Testis (tissue), 3 donors: Measurements from ENCODE around the gene POMGNT1. TPM values are rescaled to one million over a fixed set of nuclear protein-coding genes. Genes with fewer than 3 reads are reported as not detected.

ENCODE experiments used
- DNase-seq: peaks from one replicate; pipeline ENCODE4 v3.0.0-alpha.2; 2019
- H3K27ac ChIP-seq, 2 donors: fragments of 200-600 bp; sonication (generic); one replicate each; pipeline ENCODE4 v1.5.1; 2019
- H3K27me3 ChIP-seq: fragments of 200-600 bp; sonication (generic); one replicate; pipeline ENCODE4 v1.5.1; 2019
- H3K36me3 ChIP-seq: fragments of 200-600 bp; sonication (generic); one replicate; pipeline ENCODE4 v1.5.1; 2017; ENCODE audit warnings: low read depth; ENCODE audit errors: missing control alignments
- H3K4me1 ChIP-seq: fragments of 200-600 bp; sonication (generic); one replicate; pipeline ENCODE4 v1.5.1; 2019
- H3K4me3 ChIP-seq, 2 donors: fragments of 200-600 bp; sonication (generic); one replicate each; pipeline ENCODE4 v1.5.1; 2017 to 2019
- H3K9me3 ChIP-seq: fragments of 200-600 bp; sonication (generic); one replicate; pipeline ENCODE4 v1.5.1; 2017
- CTCF ChIP-seq, 3 experiments: fragments of 450-650 bp in 2 of 3; fragments of 200-600 bp in 1 of 3; sonication (generic) in 1 of 3; IDR thresholded peaks; one replicate each; pipeline ENCODE4 v1.5.1; 2016 to 2019; ENCODE audit warnings: antibody characterized with exemption in 3 of 3, mild to moderate bottlenecking in 2 of 3, moderate library complexity in 1 of 3
- POLR2A ChIP-seq: fragments of 450-650 bp; IDR thresholded peaks from one replicate; pipeline ENCODE4 v1.6.1; 2017; ENCODE audit warnings: antibody characterized with exemption, mild to moderate bottlenecking, moderate library complexity
- WGBS, 2 donors: methylation state at CpG; one replicate each; pipeline ENCODE4 v1.1.5; 2018; 5-methylcytosine and 5-hydroxymethylcytosine counted together
- intact Hi-C: fragments of 100-400 bp; cut with DNase I; formaldehyde crosslinking; loops from one replicate; pipeline ENCODE4 v1.15.1; 2023; ENCODE audit warnings: low total_unique reads
- polyA plus RNA-seq: library from polyadenylated mRNA; stranded (reverse); fragments of 350-450 nt; fragmentation: Illumina TruSeq; extraction: RNeasy Lipid Tissue Mini Kit (QIAGEN cat#74804); gene quantifications from one replicate; pipeline ENCODE4 v1.2.3, GENCODE V29; 2014; ENCODE audit warnings: low read depth, low replicate concordance; ENCODE audit not compliant: insufficient read depth
- small RNA-seq, 2 donors: library from RNA; depleted of rRNA; stranded (forward); fragments of <200 nt; gene quantifications; one replicate each; pipeline ENCODE3, GENCODE V24; 2016
- total RNA-seq, 2 donors: library from RNA; depleted of rRNA; stranded (reverse); fragments of >200 nt; gene quantifications; one replicate each; pipeline ENCODE4 v1.2.3, GENCODE V29; 2016

The POMGNT1 gene
- total and polyA plus RNA-seq, 3 donors from 2014 or later = 84.9 to 133 (median 112) TPM

DNA sequence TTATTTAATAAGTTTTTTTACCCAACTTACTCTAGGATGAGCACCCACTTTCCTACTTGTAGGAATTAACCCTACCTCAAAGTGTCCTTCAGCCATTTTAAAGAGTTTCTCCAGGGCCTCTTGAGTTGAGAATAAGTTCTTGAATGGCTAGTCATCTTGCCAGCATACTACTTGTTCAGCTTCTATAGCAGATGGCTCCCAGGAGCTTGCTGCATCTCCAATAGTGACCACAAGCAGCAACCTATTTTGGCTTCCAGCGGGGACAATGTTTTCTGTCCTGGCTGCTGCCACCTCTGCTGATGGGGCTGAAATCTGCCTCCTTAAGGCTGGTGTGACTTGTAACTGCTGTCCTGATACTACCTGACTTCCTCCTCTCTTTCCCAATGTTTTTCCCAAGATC is 45.0 kb downstream of the POMGNT1 start:
- Histone ChIP-seq H3K4me1 (no peaks in the 10 kb centered on the region), H3K27me3 (no peaks in the 10 kb centered on the region), H3K4me3 (no peak overlapping the region), H3K9me3 (no peaks in the 10 kb centered on the region), H3K27ac (no peak overlapping the region), H3K36me3 (no peaks in the 10 kb centered on the region)
- WGBS, 2 donors = 94 to 100% methylated on average over 1 of the region's 1 CpG
- no peak for TF ChIP-seq POLR2A
- TF ChIP-seq CTCF (IDR thresholded peaks at IDR 0.05) = no peak
- intact Hi-C loops = no loop called here
- DNase-seq = no peak

- no peaks in the 10 kb centered on the region for H3K4me1 ChIP-seq
- no peak overlapping the region for H3K27ac ChIP-seq
- no peaks in the 10 kb centered on the region for H3K36me3 ChIP-seq
- DNase-seq = no peak
- TF ChIP-seq CTCF (IDR thresholded peaks at IDR 0.05) = no peak
- no peak for TF ChIP-seq POLR2A
- H3K27me3 ChIP-seq = no peaks in the 10 kb centered on the region
- intact Hi-C loops = no loop called here
- H3K4me3 ChIP-seq = no peak overlapping the region
- H3K9me3 ChIP-seq = no peaks in the 10 kb centered on the region
- 90 to 96% methylated on average over 3 of the region's 3 CpGs for WGBS, 2 donors
These were observed 46.2 kb downstream of the POMGNT1 start for GRCh38 chr1:46152016-46152415.

DNA sequence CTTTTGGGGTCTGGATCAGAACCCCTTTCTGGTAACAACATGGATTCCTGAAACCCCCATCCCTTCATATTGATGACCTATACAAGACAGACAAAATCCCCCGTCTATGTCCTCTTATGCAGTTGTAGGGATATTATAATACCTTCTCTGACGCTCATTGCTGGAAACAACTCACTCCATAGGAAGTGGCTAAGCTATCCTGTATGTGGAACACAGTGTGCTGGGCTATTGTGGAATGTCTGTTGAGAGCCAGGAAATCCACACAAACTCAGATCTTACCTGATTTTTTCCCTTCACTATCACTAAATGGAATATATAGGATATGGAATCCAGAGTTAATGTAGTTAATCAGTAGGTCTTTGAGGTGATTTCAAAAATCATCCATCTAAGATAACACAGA is 48.1 kb downstream of the POMGNT1 start:
- intact Hi-C loops = no loop called here
- no peak overlapping the region for H3K4me3 ChIP-seq
- 67% methylated on average over 2 of the region's 2 CpGs for WGBS, 2 donors
- H3K4me1 ChIP-seq = no peaks in the 10 kb centered on the region
- TF ChIP-seq POLR2A (no peak), CTCF (IDR thresholded peaks at IDR 0.05) (no peak)
- no peak overlapping the region for H3K27ac ChIP-seq
- no peaks in the 10 kb centered on the region for H3K9me3 ChIP-seq
- no peaks in the 10 kb centered on the region for H3K36me3 ChIP-seq
- no peak for DNase-seq
- no peaks in the 10 kb centered on the region for H3K27me3 ChIP-seq

DNA sequence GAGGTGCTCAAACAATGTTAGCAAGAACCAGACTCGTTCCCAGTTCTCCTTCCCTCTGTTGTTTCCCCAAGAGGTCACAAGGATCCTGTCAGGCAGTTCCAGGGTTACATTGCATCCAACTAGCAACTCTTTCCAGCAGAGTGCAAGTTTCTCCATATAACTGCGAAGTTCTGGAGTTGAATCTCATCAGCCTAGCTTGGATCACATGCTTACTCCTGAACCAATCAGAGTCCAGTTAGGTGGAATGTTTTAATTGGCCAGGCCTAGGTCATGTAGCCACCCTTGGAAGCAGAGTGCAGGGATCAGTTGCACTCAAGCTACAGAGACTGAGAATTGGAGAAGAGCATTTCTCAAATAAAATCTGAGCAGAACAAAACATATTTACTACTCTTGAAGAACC is 49.9 kb downstream of the POMGNT1 start:
- no peak for TF ChIP-seq POLR2A
- no peak for TF ChIP-seq CTCF (IDR thresholded peaks at IDR 0.05)
- H3K36me3 ChIP-seq = no peaks in the 10 kb centered on the region
- WGBS, 2 donors = 63 to 67% methylated on average over 2 of the region's 2 CpGs

More for the DNA sequence above, 49.9 kb downstream of the POMGNT1 start:
- no peak for DNase-seq
- no peak overlapping the region for H3K27ac ChIP-seq
- H3K4me1 ChIP-seq = no peaks in the 10 kb centered on the region
- no peaks in the 10 kb centered on the region for H3K9me3 ChIP-seq
- no peak overlapping the region for H3K4me3 ChIP-seq
- H3K27me3 ChIP-seq = no peaks in the 10 kb centered on the region
- intact Hi-C loops = no loop called here

Small RNA genes within 50 kb of the gene (small RNA-seq; reads per million reads assigned to genes)
- gene AL672043.1 = 0 reads per million in 2 donors

Other genes with a start within 250 kb of the POMGNT1 start
- 10 to 100 TPM; 40.8 to 46.1 TPM for gene PIK3R3, start 65.8 kb downstream of the POMGNT1 start, total RNA-seq
- gene PIK3R3, start 65.8 kb downstream of the POMGNT1 start, polyA plus RNA-seq = 56.8 TPM
- 10 to 100 TPM; 14.6 to 34.7 TPM for gene TSPAN1, start 23.3 kb downstream of the POMGNT1 start, total RNA-seq
- 55.0 TPM for gene TSPAN1, start 23.3 kb downstream of the POMGNT1 start, polyA plus RNA-seq
- gene P3R3URF, start 21.9 kb downstream of the POMGNT1 start, total RNA-seq = 10 to 100 TPM; 35.0 to 69.1 TPM
- gene P3R3URF, start 21.9 kb downstream of the POMGNT1 start, polyA plus RNA-seq = 123 TPM
- 10 to 100 TPM in 1 of 2 donors, 1 to 10 TPM in 1; 7.1 to 15.6 TPM for gene LURAP1, start 4.9 kb upstream of the POMGNT1 start, total RNA-seq
- 22.3 TPM for gene LURAP1, start 4.9 kb upstream of the POMGNT1 start, polyA plus RNA-seq
- 10 to 100 TPM; 24.5 to 31.4 TPM for gene RAD54L, start 49.3 kb upstream of the POMGNT1 start, total RNA-seq
- gene RAD54L, start 49.3 kb upstream of the POMGNT1 start, polyA plus RNA-seq = 17.9 TPM
- gene LRRC41, start 105.2 kb upstream of the POMGNT1 start, total RNA-seq = 100 to 1,000 TPM; 123 to 136 TPM
- 86.4 TPM for gene LRRC41, start 105.2 kb upstream of the POMGNT1 start, polyA plus RNA-seq
- 100 to 1,000 TPM; 183 to 259 TPM for gene UQCRH, start 105.3 kb upstream of the POMGNT1 start, total RNA-seq
- 165 TPM for gene UQCRH, start 105.3 kb upstream of the POMGNT1 start, polyA plus RNA-seq
- 100 to 1,000 TPM in 1 of 2 donors, 10 to 100 TPM in 1; 47.4 to 130 TPM for gene NSUN4, start 142.4 kb upstream of the POMGNT1 start, total RNA-seq
- 94.3 TPM for gene NSUN4, start 142.4 kb upstream of the POMGNT1 start, polyA plus RNA-seq
- 10 to 100 TPM; 55.8 to 72.0 TPM for gene FAAH, start 195.9 kb upstream of the POMGNT1 start, total RNA-seq
- 113 TPM for gene FAAH, start 195.9 kb upstream of the POMGNT1 start, polyA plus RNA-seq